ENCODE measurements around the gene SLC39A8. TPM values are rescaled to one million over a fixed set of nuclear protein-coding genes. Genes with fewer than 3 reads are reported as not detected.

SLC39A8 gene
- total and polyA plus RNA-seq, 4 donors: 179 to 314 (median 235) TPM

DNA sequence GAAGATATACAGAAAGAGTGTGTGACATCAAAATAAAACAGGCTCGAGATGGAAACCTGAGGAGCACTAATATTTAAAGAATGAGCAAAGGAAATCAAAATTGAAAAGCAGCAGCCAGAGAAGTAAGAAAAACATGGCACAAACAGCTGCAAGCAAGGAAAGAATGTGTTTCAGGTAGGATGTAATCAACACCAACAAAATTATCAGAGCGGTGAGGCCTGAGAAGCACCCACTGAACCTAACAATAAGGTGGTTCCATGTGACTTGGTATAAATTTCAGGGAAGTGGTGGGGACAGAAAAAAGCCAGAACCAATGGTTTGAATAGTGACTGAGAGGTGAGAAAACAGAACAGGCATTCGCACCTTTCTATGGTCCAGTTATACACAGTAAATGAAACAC lies 11.5 kb downstream of the SLC39A8 start:
- Histone ChIP-seq H3K9me3 (ENCODE audit: control insufficient read depth in 4 of 4, insufficient read depth in 3 of 4, low read length in 3 of 4) (no peaks in the 10 kb centered on the region), H3K4me3 (no peak overlapping the region), H3K4me1 (ENCODE audit: control insufficient read depth in 5 of 5, insufficient read depth in 5 of 5, low read length in 5 of 5) (peaks cover 0 to 2% (median 0%) of the 10 kb centered on the region in 5 donors), H3K9ac (ENCODE audit: insufficient read depth in 1 of 2, low read length in 2 of 2) (no peak overlapping the region), H3K36me3 (ENCODE audit: control insufficient read depth in 4 of 4, insufficient read depth in 4 of 4, low read length in 4 of 4) (no peaks in the 10 kb centered on the region), H3K27ac (ENCODE audit: low read depth in 1 of 2, low read length in 1 of 2) (no peak overlapping the region), H3K27me3 (ENCODE audit: control insufficient read depth in 3 of 3, insufficient read depth in 3 of 3, low read length in 2 of 3) (peaks cover 0 to 2% (median 0%) of the 10 kb centered on the region in 3 donors)
- DNase-seq (no peak), ATAC-seq (ENCODE audit: insufficient read depth, low FRiP score) (no peak)
- TF ChIP-seq, protein P1, sequence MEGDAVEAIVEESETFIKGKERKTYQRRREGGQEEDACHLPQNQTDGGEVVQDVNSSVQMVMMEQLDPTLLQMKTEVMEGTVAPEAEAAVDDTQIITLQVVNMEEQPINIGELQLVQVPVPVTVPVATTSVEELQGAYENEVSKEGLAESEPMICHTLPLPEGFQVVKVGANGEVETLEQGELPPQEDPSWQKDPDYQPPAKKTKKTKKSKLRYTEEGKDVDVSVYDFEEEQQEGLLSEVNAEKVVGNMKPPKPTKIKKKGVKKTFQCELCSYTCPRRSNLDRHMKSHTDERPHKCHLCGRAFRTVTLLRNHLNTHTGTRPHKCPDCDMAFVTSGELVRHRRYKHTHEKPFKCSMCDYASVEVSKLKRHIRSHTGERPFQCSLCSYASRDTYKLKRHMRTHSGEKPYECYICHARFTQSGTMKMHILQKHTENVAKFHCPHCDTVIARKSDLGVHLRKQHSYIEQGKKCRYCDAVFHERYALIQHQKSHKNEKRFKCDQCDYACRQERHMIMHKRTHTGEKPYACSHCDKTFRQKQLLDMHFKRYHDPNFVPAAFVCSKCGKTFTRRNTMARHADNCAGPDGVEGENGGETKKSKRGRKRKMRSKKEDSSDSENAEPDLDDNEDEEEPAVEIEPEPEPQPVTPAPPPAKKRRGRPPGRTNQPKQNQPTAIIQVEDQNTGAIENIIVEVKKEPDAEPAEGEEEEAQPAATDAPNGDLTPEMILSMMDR (IDR thresholded peaks at IDR 0.05; ENCODE audit: control extremely low read depth, extremely low read depth): no peak
- 93 to 98% methylated on average over 3 of the region's 3 CpGs for WGBS, 2 donors

GRCh38 chr4:102328045-102328444 lies 17.2 kb downstream of the SLC39A8 start:
- Histone ChIP-seq H3K9ac (ENCODE audit: insufficient read depth in 1 of 2, low read length in 2 of 2) (no peak overlapping the region), H3K36me3 (ENCODE audit: control insufficient read depth in 4 of 4, insufficient read depth in 4 of 4, low read length in 4 of 4) (peaks cover 0 to 2% (median 0%) of the 10 kb centered on the region in 4 donors), H3K4me3 (no peak overlapping the region), H3K27me3 (ENCODE audit: control insufficient read depth in 3 of 3, insufficient read depth in 3 of 3, low read length in 2 of 3) (no peaks in the 10 kb centered on the region), H3K27ac (ENCODE audit: low read depth in 1 of 2, low read length in 1 of 2) (no peak overlapping the region), H3K4me1 (ENCODE audit: control insufficient read depth in 5 of 5, insufficient read depth in 5 of 5, low read length in 5 of 5) (peaks cover 0 to 3% (median 2%) of the 10 kb centered on the region in 5 donors), H3K9me3 (ENCODE audit: control insufficient read depth in 4 of 4, insufficient read depth in 3 of 4, low read length in 3 of 4) (no peaks in the 10 kb centered on the region)
- DNase-seq (no peak), ATAC-seq (ENCODE audit: insufficient read depth, low FRiP score) (no peak)
- WGBS, 2 donors: 69 to 83% methylated on average over 1 of the region's 1 CpG
- TF ChIP-seq, protein P1 (IDR thresholded peaks at IDR 0.05; ENCODE audit: control extremely low read depth, extremely low read depth): no peak

DNA sequence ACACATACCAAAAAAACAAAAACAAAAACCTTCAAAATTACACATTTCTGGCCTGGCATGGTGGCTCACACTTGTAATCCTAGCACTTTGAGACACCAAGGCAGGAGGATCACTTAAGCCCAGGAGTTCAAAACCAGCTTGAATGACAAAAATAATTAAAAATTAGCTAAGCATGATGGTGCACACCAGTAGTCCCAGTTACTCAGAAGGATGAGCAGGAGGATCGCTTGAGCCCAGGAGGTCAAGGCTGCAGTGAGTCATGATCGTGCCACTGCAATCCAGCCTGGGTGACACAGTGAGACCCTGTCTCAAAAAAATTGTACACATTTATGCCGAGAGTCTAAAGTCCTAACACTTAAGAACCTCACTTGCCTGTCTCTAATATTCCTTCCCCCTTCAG lies 18.3 kb downstream of the SLC39A8 start:
- TF ChIP-seq, protein P1 (IDR thresholded peaks at IDR 0.05; ENCODE audit: control extremely low read depth, extremely low read depth): no peak
- H3K4me1 ChIP-seq (ENCODE audit: control insufficient read depth in 5 of 5, insufficient read depth in 5 of 5, low read length in 5 of 5): peaks cover 0 to 3% (median 2%) of the 10 kb centered on the region in 5 donors
- no peak overlapping the region for H3K4me3 ChIP-seq
- DNase-seq (no peak), ATAC-seq (ENCODE audit: insufficient read depth, low FRiP score) (no peak)
- no peaks in the 10 kb centered on the region for H3K9me3 ChIP-seq (ENCODE audit: control insufficient read depth in 4 of 4, insufficient read depth in 3 of 4, low read length in 3 of 4)
- no peaks in the 10 kb centered on the region for H3K27me3 ChIP-seq (ENCODE audit: control insufficient read depth in 3 of 3, insufficient read depth in 3 of 3, low read length in 2 of 3)
- 95 to 96% methylated on average over 3 of the region's 3 CpGs for WGBS, 2 donors
- H3K36me3 ChIP-seq (ENCODE audit: control insufficient read depth in 4 of 4, insufficient read depth in 4 of 4, low read length in 4 of 4): peaks cover 0 to 4% (median 0%) of the 10 kb centered on the region in 4 donors
- H3K9ac ChIP-seq (ENCODE audit: insufficient read depth in 1 of 2, low read length in 2 of 2): no peak overlapping the region
- no peak overlapping the region for H3K27ac ChIP-seq (ENCODE audit: low read depth in 1 of 2, low read length in 1 of 2)

- Histone ChIP-seq H3K36me3 (ENCODE audit: control insufficient read depth in 4 of 4, insufficient read depth in 4 of 4, low read length in 4 of 4) (peaks cover 0 to 4% (median 0%) of the 10 kb centered on the region in 4 donors), H3K9ac (ENCODE audit: insufficient read depth in 1 of 2, low read length in 2 of 2) (no peak overlapping the region), H3K27me3 (ENCODE audit: control insufficient read depth in 3 of 3, insufficient read depth in 3 of 3, low read length in 2 of 3) (no peaks in the 10 kb centered on the region), H3K27ac (ENCODE audit: low read depth in 1 of 2, low read length in 1 of 2) (no peak overlapping the region), H3K9me3 (ENCODE audit: control insufficient read depth in 4 of 4, insufficient read depth in 3 of 4, low read length in 3 of 4) (no peaks in the 10 kb centered on the region), H3K4me3 (no peak overlapping the region), H3K4me1 (ENCODE audit: control insufficient read depth in 5 of 5, insufficient read depth in 5 of 5, low read length in 5 of 5) (peaks cover 0 to 3% (median 2%) of the 10 kb centered on the region in 5 donors)
- ATAC-seq (ENCODE audit: insufficient read depth, low FRiP score) (no peak), DNase-seq (peak in 1 of 3 donors; percentile 23)
- TF ChIP-seq, protein P1 (IDR thresholded peaks at IDR 0.05; ENCODE audit: control extremely low read depth, extremely low read depth): no peak
- WGBS, 2 donors: 46 to 47% methylated on average over 3 of the region's 3 CpGs
Measured at GRCh38 chr4:102324730-102325129, 20.6 kb downstream of the SLC39A8 start.
